B cell (primary cell): ENCODE measurements around the gene DIPK1B. TPM values are rescaled to one million over a fixed set of nuclear protein-coding genes. Genes with fewer than 3 reads are reported as not detected.

ENCODE experiments used
- ATAC-seq: fragments of 200-7000 bp; cut with Tn5 transposase; one replicate; pipeline ENCODE4 v1.10.0; 2021; ENCODE audit warnings: low read depth, mild to moderate bottlenecking, moderate number of reproducible peaks, moderate library complexity
- CTCF ChIA-PET: fragments of 350-600 bp; sonication (Branson Sonifier 250); formaldehyde crosslinking; loops from one replicate; lab custom pipeline; 2021; ENCODE audit warnings: antibody characterized with exemption, inconsistent platforms; lab: Charles Lee
- POLR2A ChIA-PET: fragments of 350-600 bp; sonication (Branson Sonifier 250); formaldehyde crosslinking; loops from one replicate; lab custom pipeline; 2021; ENCODE audit warnings: antibody characterized with exemption; lab: Charles Lee
- DNase-seq: peaks from one replicate; pipeline ENCODE4 v3.0.0; 2013
- H2AFZ ChIP-seq: 2 replicates; pipeline ENCODE4 v1.6.1; 2012; ENCODE audit warnings: mild to moderate bottlenecking, low read depth, low read length; ENCODE audit not compliant: insufficient read depth, poor library complexity, severe bottlenecking
- H3K27ac ChIP-seq, 2 donors: 1 replicate in 1 of 2; 2 replicates in 1 of 2; pipeline ENCODE4 v1.5.1; 2012 to 2013; ENCODE audit warnings: low read length in 2 of 2, mild to moderate bottlenecking in 2 of 2, moderate library complexity in 1 of 2
- H3K27me3 ChIP-seq, 4 experiments: fragments of 200-600 bp in 1 of 4; sonication (generic) in 1 of 4; replicated peaks in 1 of 4; 1 replicate in 2 of 4; 2 replicates in 2 of 4; pipeline versions ENCODE4 v1.6.1 to v1.7.0; 2013 to 2016; ENCODE audit warnings: low read length in 3 of 4, mild to moderate bottlenecking in 2 of 4, mixed read lengths in 1 of 4, moderate library complexity in 1 of 4; ENCODE audit not compliant: insufficient read depth in 4 of 4, control insufficient read depth in 3 of 4; ENCODE audit errors: control extremely low read depth in 1 of 4
- H3K36me3 ChIP-seq, 2 experiments: replicated peaks in 1 of 2; 1 replicate in 1 of 2; 2 replicates in 1 of 2; pipeline versions ENCODE4 v1.6.1 to v1.7.1; 2013; ENCODE audit warnings: low read length in 1 of 2; ENCODE audit not compliant: insufficient read depth in 2 of 2, control insufficient read depth in 1 of 2; ENCODE audit errors: control extremely low read depth in 1 of 2, extremely low read depth in 1 of 2
- H3K4me1 ChIP-seq, 2 donors: fragments of 200-600 bp in 1 of 2; sonication (generic) in 1 of 2; 1 replicate in 1 of 2; 2 replicates in 1 of 2; pipeline versions ENCODE4 v1.5.1 to v1.6.1; 2013 to 2017; ENCODE audit warnings: low read length in 2 of 2; ENCODE audit not compliant: control insufficient read depth in 2 of 2, insufficient read depth in 2 of 2
- H3K4me2 ChIP-seq: replicated peaks from 2 replicates; pipeline ENCODE3; 2012; ENCODE audit warnings: mild to moderate bottlenecking, low read depth, low read length; ENCODE audit not compliant: poor library complexity, severe bottlenecking
- H3K4me3 ChIP-seq, 5 experiments: fragments of 200-600 bp in 1 of 5; sonication (generic) in 1 of 5; 1 replicate in 3 of 5; 2 replicates in 2 of 5; pipeline versions ENCODE4 v1.5.1 to v1.7.0; 2011 to 2016; ENCODE audit warnings: low read length in 4 of 5, mild to moderate bottlenecking in 4 of 5, low read depth in 2 of 5, control low read depth in 1 of 5, moderate library complexity in 1 of 5; ENCODE audit not compliant: insufficient read depth in 1 of 5; ENCODE audit errors: control extremely low read depth in 1 of 5, extremely low read depth in 1 of 5
- H3K79me2 ChIP-seq: fragments of 200-600 bp; sonication (generic); one replicate; pipeline ENCODE4 v1.6.0; 2016; ENCODE audit warnings: low read length; ENCODE audit not compliant: control insufficient read depth, insufficient read depth
- H3K9ac ChIP-seq: fragments of 200-600 bp; sonication (generic); 2 replicates; pipeline ENCODE4 v1.6.1; 2017; ENCODE audit warnings: mild to moderate bottlenecking, low read length, moderate library complexity
- H3K9me3 ChIP-seq, 3 donors: one replicate each; pipeline versions ENCODE4 v1.6.1 to v1.7.1; 2013; ENCODE audit warnings: low read length in 2 of 3; ENCODE audit not compliant: control insufficient read depth in 2 of 3, insufficient read depth in 1 of 3; ENCODE audit errors: control extremely low read depth in 1 of 3
- H4K20me1 ChIP-seq: 2 replicates; pipeline ENCODE4 v1.6.0; 2012; ENCODE audit warnings: mild to moderate bottlenecking, low read length; ENCODE audit not compliant: insufficient read depth, control insufficient read depth, poor library complexity, severe bottlenecking
- H3K27ac Mint-ChIP-seq: one replicate; pipeline ENCODE4 v1.8.0; 2021; ENCODE audit warnings: mixed read lengths
- H3K27me3 Mint-ChIP-seq: one replicate; pipeline ENCODE4 v1.8.0; 2021; ENCODE audit warnings: mixed read lengths
- H3K4me1 Mint-ChIP-seq: one replicate; pipeline ENCODE4 v1.8.0; 2021; ENCODE audit warnings: mixed read lengths
- H3K4me3 Mint-ChIP-seq: one replicate; pipeline ENCODE4 v1.8.0; 2021; ENCODE audit warnings: mixed read lengths
- H3K9me3 Mint-ChIP-seq: one replicate; pipeline ENCODE4 v1.8.0; 2022; ENCODE audit warnings: mixed read lengths; ENCODE audit not compliant: insufficient read depth
- CTCF ChIP-seq: fragments of 200-600 bp; IDR thresholded peaks from one replicate; pipeline ENCODE4 v1.8.0; 2022; ENCODE audit warnings: antibody characterized with exemption, mild to moderate bottlenecking
- EZH2 ChIP-seq: IDR thresholded peaks from 2 replicates; pipeline ENCODE4 v1.6.1; 2012; ENCODE audit warnings: borderline replicate concordance, low read depth, mild to moderate bottlenecking, moderate library complexity, low read length; ENCODE audit not compliant: insufficient read depth, poor library complexity, severe bottlenecking
- WGBS: methylation state at CpG from one replicate; pipeline ENCODE4 v1.1.5; 2013; ENCODE audit warnings: missing lambda C conversion rate; ENCODE audit not compliant: insufficient coverage; 5-methylcytosine and 5-hydroxymethylcytosine counted together
- intact Hi-C: fragments of 100-400 bp; cut with micrococcal nuclease; formaldehyde crosslinking; loops from one replicate; pipeline ENCODE4 v1.10.0; 2022
- polyA plus RNA-seq: library from polyadenylated mRNA; depleted of rRNA; stranded (reverse); fragments of >200 nt; gene quantifications from 2 replicates; pipeline ENCODE4 v1.2.3, GENCODE V29; 2012
- total RNA-seq, 2 donors: library from RNA; stranded (reverse); fragments of 120-200 nt in 1 of 2; gene quantifications; 1 replicate in 1 of 2; 2 replicates in 1 of 2; pipeline versions ENCODE4 v1.2.3 to v1.2.4, GENCODE V29; 2013 to 2022

The DIPK1B gene
- total and polyA plus RNA-seq, 2 donors (not counting 1 experiment from before 2014, with no cell fraction given), result 9.6 TPM

GRCh38 chr9:136682710-136683109, 29.7 kb upstream of the DIPK1B start:
- DNase-seq, result no peak
- ChIA-PET POLR2A (no interaction called here), CTCF (interaction anchor here (2.5 kb wide), 1 partner anchor 10 kb away, joined by 17 read pairs; no protein-coding TSS in a partner anchor)
- Mint-ChIP-seq H3K27me3 (no peaks in the 10 kb centered on the region), H3K4me1 (peaks cover 7% of the 10 kb centered on the region), H3K9me3 (no peaks in the 10 kb centered on the region), H3K27ac (no peak overlapping the region), H3K4me3 (no peak overlapping the region)
- H3K36me3 ChIP-seq, result no peaks in the 10 kb centered on the region
- peaks cover 23% of the 10 kb centered on the region for H3K79me2 ChIP-seq
- ATAC-seq, result no peak
- no peak overlapping the region for H3K9ac ChIP-seq
- no peak for TF ChIP-seq EZH2
- no peak for TF ChIP-seq CTCF
- H3K4me3 ChIP-seq, result no peak overlapping the region
- H3K9me3 ChIP-seq, result peaks cover 0 to under 1% (median 0%) of the 10 kb centered on the region in 3 donors
- no peaks in the 10 kb centered on the region for H3K27me3 ChIP-seq
- H2AFZ ChIP-seq, result no peak overlapping the region
- H4K20me1 ChIP-seq, result peaks cover 71% of the 10 kb centered on the region
- H3K27ac ChIP-seq, result no peak overlapping the region
- 91% methylated on average over 6 of the region's 10 CpGs for WGBS
- intact Hi-C loops, result no loop called here
- H3K4me1 ChIP-seq, result peaks cover 10 to 16% of the 10 kb centered on the region in 2 donors
- H3K4me2 ChIP-seq, result no peak overlapping the region

- peaks cover 10% of the 10 kb centered on the region for H3K4me1 Mint-ChIP-seq
- Histone ChIP-seq H3K27me3 (no peaks in the 10 kb centered on the region), H3K27ac (no peak overlapping the region), H3K4me2 (no peak overlapping the region), H3K36me3 (no peaks in the 10 kb centered on the region), H3K9me3 (peaks cover 0 to 6% (median 0%) of the 10 kb centered on the region in 3 donors), H3K4me3 (no peak overlapping the region), H3K9ac (no peak overlapping the region), H3K79me2 (peaks cover 23% of the 10 kb centered on the region), H2AFZ (no peak overlapping the region), H3K4me1 (peaks cover 14 to 21% of the 10 kb centered on the region in 2 donors), H4K20me1 (peaks cover 65% of the 10 kb centered on the region)
- H3K4me3 Mint-ChIP-seq, result no peak overlapping the region
- TF ChIP-seq EZH2 (no peak), CTCF (no peak)
- CTCF ChIA-PET, result no interaction called here
- POLR2A ChIA-PET, result no interaction called here
- DNase-seq, result no peak
- no peaks in the 10 kb centered on the region for H3K9me3 Mint-ChIP-seq
- no peak for ATAC-seq
- no peaks in the 10 kb centered on the region for H3K27me3 Mint-ChIP-seq
- no peak overlapping the region for H3K27ac Mint-ChIP-seq
- intact Hi-C loops, result no loop called here
- WGBS, result 94% methylated on average over 13 of the region's 16 CpGs
Measured at GRCh38 chr9:136683173-136683745, 29.1 kb upstream of the DIPK1B start.
